ENCODE measurements around the gene SNRNP27.
"Not testable (repeated sequence)": the region's sequence is repeated elsewhere in the genome, so short reads cannot be mapped to it uniquely, and the experiment has no call there.

Gene SNRNP27, protein sequence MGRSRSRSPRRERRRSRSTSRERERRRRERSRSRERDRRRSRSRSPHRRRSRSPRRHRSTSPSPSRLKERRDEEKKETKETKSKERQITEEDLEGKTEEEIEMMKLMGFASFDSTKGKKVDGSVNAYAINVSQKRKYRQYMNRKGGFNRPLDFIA

GRCh38 chr2:69893684-69894551, at the start of gene SNRNP27:
Gene SNRNP27 (plus strand): TSS chr2:69893956. CDS start chr2:69893985, 29 bp downstream.
- H3K27ac Mint-ChIP-seq = peak within 1 kb of the TSS; percentile 99
- peak; percentile 90 for DNase-seq
- no peaks in the 10 kb centered on the region for H3K9me3 Mint-ChIP-seq
- peaks cover 52% of the 10 kb centered on the region for H3K36me3 Mint-ChIP-seq (ENCODE audit: low read depth)
- no peaks in the 10 kb centered on the region for H3K27me3 Mint-ChIP-seq
- peaks cover 42% of the 10 kb centered on the region for H3K4me1 Mint-ChIP-seq (ENCODE audit: low read depth)
- H3K4me3 Mint-ChIP-seq = peak within 1 kb of the TSS; percentile 99

- Mint-ChIP-seq H3K27me3 (no peaks in the 10 kb centered on the region), H3K4me1 (ENCODE audit: low read depth) (peaks cover 11% of the 10 kb centered on the region)
These were observed 49.8 kb upstream of the SNRNP27 start for GRCh38 chr2:69843993-69844392.

DNA sequence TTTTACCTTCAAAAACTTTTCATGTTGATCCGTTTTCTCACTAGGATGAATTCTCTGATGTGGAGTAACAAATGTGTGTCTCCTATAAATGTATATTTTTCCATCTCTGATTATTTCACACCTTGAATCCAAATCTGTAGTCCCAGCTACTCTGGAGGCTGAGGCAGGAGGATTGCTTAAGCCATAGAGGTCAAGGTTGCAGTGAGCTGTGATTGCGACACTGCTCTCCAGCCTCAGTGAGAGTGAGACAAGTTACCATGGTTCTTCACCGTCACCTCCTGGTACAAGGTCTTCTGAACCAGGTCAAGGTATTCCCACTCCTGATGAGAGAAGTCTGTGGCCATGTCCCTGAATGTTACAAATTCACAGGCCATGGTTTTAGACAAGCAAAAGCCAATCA, 49.2 kb upstream of the SNRNP27 start:
- no peak overlapping the region for H3K4me3 Mint-ChIP-seq
- H3K27ac Mint-ChIP-seq = no peak overlapping the region
- no peak for DNase-seq
- H3K4me1 Mint-ChIP-seq (ENCODE audit: low read depth) = peaks cover 11% of the 10 kb centered on the region
- H3K9me3 Mint-ChIP-seq = no peaks in the 10 kb centered on the region
- no peaks in the 10 kb centered on the region for H3K27me3 Mint-ChIP-seq
- H3K36me3 Mint-ChIP-seq (ENCODE audit: low read depth) = peaks cover 78% of the 10 kb centered on the region

More at GRCh38 chr2:69843993-69844392, 49.8 kb upstream of the SNRNP27 start:
- no peak overlapping the region for H3K4me3 Mint-ChIP-seq
- DNase-seq = no peak
- H3K36me3 Mint-ChIP-seq (ENCODE audit: low read depth) = peaks cover 80% of the 10 kb centered on the region
- no peaks in the 10 kb centered on the region for H3K9me3 Mint-ChIP-seq
- H3K27ac Mint-ChIP-seq = no peak overlapping the region

DNA sequence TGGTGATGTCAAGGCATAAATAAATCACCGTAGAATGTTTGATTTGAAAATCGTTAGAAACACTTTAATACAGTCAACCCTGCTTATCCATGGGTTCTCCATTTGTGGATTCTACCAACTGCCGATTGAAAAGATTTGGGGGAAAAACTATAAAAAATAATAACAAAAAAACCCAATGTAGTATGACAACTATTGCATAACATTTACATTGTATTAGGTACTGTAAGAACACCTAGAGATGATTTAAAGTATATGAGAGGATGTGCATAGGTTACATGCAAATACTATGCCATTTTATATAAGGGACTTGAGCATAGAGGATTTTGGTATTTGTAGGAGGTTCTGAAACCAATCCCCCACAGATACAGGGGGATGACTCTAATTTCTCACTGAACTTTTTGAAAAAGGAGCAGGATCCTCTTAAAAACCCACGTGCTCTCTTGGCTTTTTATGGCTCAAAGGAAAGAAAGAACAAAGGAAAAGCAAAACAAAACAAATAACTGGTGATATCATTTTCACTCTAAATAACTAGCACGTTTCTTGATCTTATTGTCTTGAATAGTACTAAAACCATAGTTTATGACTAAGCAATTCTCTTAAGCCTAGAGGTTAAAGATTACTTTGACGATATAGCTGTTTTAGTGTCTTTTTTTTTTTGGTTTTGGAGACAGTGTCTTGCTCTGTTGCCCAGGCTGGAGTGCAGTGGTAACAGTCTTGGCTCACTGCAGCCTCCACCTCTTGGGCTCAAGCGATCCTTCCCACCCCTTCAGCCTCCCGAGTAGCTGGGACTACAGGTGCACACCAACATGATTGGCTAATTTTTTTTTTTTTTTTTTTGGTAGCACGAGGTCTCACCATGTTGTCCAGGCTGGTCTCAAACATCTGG, 47.3 kb upstream of the SNRNP27 start:
- Mint-ChIP-seq H3K36me3 (ENCODE audit: low read depth) (peaks cover 82% of the 10 kb centered on the region), H3K4me3 (no peak overlapping the region), H3K27ac (peak overlapping the region; percentile 40), H3K9me3 (no peaks in the 10 kb centered on the region), H3K27me3 (no peaks in the 10 kb centered on the region), H3K4me1 (ENCODE audit: low read depth) (peaks cover 11% of the 10 kb centered on the region)
- no peak for DNase-seq

DNA sequence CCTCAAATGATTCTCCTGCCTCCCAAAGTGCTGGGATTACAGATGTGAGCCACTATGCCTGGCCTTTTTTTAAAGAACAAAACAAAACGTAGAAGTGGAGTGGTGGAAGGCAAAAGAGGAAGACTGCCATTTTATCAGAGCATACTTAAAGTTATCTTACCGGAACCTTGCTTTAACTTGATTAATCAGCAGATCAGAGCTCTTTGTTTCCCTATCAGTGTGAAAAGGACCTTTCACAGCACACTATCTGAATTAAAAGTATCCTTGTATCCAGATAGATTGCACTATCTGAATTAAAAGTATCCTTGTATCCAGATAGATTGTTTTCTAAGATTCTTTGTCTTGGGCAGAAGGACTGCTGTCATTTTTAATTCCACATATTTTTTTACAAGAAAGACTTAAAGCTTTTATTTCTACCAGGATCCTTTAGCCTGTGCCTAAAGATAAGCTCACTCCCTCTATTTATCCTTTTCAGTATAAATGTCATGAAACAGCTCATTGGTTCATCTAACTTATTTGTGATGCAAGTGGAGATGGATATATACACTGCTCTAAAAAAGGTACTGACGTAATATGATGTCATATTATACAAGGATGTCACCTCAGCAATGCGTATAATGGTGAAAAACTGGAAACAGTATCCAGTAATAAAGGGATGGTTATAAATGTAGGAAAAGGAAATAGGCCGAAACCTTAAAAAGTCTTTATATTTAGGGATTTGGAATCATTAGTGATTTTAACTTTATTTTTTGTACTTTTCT, 46.5 kb upstream of the SNRNP27 start:
- Mint-ChIP-seq H3K36me3 (ENCODE audit: low read depth) (peaks cover 83% of the 10 kb centered on the region), H3K4me3 (no peak overlapping the region), H3K27ac (peak overlapping the region; percentile 2), H3K9me3 (no peaks in the 10 kb centered on the region), H3K27me3 (no peaks in the 10 kb centered on the region), H3K4me1 (ENCODE audit: low read depth) (peaks cover 11% of the 10 kb centered on the region)
- no peak for DNase-seq

DNA sequence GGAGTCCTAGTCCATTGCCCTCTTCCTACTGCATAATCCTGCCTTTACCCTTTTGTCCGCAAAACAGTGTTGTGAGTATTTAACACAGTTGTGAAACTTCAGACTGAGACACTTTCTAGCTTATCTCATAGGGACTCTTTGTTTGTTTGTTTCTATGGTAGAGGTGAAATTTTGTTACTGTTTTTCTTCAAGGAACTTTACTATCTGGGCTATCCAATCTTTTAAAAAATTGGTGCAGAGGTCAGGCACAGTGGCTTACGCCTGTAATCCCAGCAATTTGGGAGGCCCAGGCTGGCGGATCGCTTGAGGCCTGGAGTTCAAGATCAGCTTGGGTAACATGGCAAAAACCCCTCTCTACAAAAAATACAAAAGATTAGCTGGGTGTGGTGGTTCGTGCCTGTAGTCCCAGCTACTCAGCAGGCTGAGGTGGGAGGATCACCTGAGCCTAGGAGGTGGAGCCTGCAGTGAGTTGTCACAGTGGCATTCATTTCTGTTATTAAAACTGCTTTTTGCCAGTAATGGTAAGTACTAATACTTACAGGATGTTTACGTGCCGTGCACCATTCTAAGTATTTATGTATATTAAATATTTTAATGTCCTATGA, 45.5 kb upstream of the SNRNP27 start:
- no peaks in the 10 kb centered on the region for H3K9me3 Mint-ChIP-seq

DNA sequence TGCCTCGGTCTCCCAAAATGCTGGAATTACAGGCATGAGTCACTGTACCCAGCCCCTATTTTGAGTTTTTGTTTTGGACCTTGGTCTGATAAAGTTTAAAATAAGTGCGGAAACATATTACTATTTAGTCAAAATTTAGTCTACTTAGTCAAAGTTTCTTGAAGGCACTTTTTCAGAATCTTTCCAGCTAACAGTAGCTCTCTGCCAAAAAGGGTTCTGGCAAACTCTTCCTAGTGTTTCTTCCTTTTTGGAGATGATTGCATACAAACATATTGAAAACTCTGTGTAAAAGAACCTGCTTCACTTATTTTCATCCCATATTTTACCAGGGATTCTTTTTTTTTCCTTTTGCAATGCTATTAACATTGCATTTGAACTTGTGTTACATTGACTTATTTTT, 35.5 kb upstream of the SNRNP27 start:
- H3K27me3 Mint-ChIP-seq = no peaks in the 10 kb centered on the region
- H3K4me3 Mint-ChIP-seq = no peak overlapping the region
- no peaks in the 10 kb centered on the region for H3K4me1 Mint-ChIP-seq (ENCODE audit: low read depth)
- no peak for DNase-seq
- H3K9me3 Mint-ChIP-seq = no peaks in the 10 kb centered on the region
- H3K36me3 Mint-ChIP-seq (ENCODE audit: low read depth) = peaks cover 54% of the 10 kb centered on the region
- H3K27ac Mint-ChIP-seq = no peak overlapping the region

More for the DNA sequence above, 45.5 kb upstream of the SNRNP27 start:
- H3K4me1 Mint-ChIP-seq (ENCODE audit: low read depth) = peaks cover 11% of the 10 kb centered on the region
- DNase-seq = no peak
- no peak overlapping the region for H3K4me3 Mint-ChIP-seq
- no peaks in the 10 kb centered on the region for H3K27me3 Mint-ChIP-seq
- H3K27ac Mint-ChIP-seq = no peak overlapping the region
- peaks cover 87% of the 10 kb centered on the region for H3K36me3 Mint-ChIP-seq (ENCODE audit: low read depth)

DNA sequence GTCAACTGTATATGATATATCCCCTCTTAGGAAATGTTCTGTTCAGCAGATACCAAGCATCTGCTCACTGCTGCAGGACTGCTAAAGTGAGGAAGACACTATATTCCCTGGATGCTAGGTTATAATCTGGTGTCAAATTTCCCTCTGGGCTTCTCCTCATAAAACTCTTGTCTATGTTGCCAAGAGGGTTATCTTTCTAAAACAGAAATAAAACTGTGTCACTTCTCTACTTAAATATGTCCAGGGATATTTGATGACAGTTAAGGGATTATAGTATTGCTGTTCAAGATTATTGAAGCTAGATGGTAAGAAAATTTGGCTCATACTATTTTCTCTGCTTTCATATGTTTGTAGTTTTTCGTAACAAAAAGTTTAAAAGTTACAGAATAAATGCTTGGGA, 30.5 kb upstream of the SNRNP27 start:
- H3K36me3 Mint-ChIP-seq (ENCODE audit: low read depth) = peaks cover 64% of the 10 kb centered on the region
- H3K9me3 Mint-ChIP-seq = no peaks in the 10 kb centered on the region
- no peak overlapping the region for H3K4me3 Mint-ChIP-seq
- no peaks in the 10 kb centered on the region for H3K27me3 Mint-ChIP-seq
- no peaks in the 10 kb centered on the region for H3K4me1 Mint-ChIP-seq (ENCODE audit: low read depth)
- H3K27ac Mint-ChIP-seq = no peak overlapping the region
- no peak for DNase-seq

- no peak overlapping the region for H3K27ac Mint-ChIP-seq
- no peaks in the 10 kb centered on the region for H3K27me3 Mint-ChIP-seq
- H3K4me1 Mint-ChIP-seq (ENCODE audit: low read depth) = peaks cover 8% of the 10 kb centered on the region
- DNase-seq = no peak
- H3K36me3 Mint-ChIP-seq (ENCODE audit: low read depth) = no peaks in the 10 kb centered on the region
- no peaks in the 10 kb centered on the region for H3K9me3 Mint-ChIP-seq
- H3K4me3 Mint-ChIP-seq = no peak overlapping the region
These were observed 5.3 kb upstream of the SNRNP27 start for GRCh38 chr2:69888451-69888850.

DNA sequence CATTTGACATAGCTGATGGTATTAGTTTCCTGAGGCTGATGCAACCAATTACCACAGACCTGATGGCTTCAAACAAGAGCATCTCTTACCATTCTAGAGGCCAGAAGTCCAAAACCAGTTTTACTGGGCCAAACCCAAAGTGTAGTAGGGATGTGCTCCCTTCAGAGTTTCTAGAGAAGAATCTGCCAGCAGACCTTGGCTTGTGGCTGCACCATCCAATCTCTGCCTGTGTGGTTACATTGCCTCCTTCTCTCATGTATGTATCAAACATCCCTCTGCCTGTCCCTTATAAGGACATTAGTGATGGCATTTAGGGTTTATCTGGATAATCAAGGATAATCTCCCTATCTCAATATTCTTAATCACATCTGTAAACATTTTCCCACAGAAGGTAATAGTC, 4.5 kb upstream of the SNRNP27 start:
- H3K4me3 Mint-ChIP-seq = no peak overlapping the region
- H3K27me3 Mint-ChIP-seq = no peaks in the 10 kb centered on the region
- no peaks in the 10 kb centered on the region for H3K9me3 Mint-ChIP-seq
- H3K27ac Mint-ChIP-seq = no peak overlapping the region
- H3K36me3 Mint-ChIP-seq (ENCODE audit: low read depth) = peaks cover 6% of the 10 kb centered on the region
- DNase-seq = no peak
- peaks cover 12% of the 10 kb centered on the region for H3K4me1 Mint-ChIP-seq (ENCODE audit: low read depth)

GRCh38 chr2:69890881-69891280, 2.9 kb upstream of the SNRNP27 start:
- H3K4me1 Mint-ChIP-seq (ENCODE audit: low read depth) = peaks cover 25% of the 10 kb centered on the region
- H3K9me3 Mint-ChIP-seq = no peaks in the 10 kb centered on the region
- no peaks in the 10 kb centered on the region for H3K27me3 Mint-ChIP-seq
- H3K4me3 Mint-ChIP-seq = no peak overlapping the region
- DNase-seq = no peak
- H3K36me3 Mint-ChIP-seq (ENCODE audit: low read depth) = peaks cover 22% of the 10 kb centered on the region
- no peak overlapping the region for H3K27ac Mint-ChIP-seq

DNA sequence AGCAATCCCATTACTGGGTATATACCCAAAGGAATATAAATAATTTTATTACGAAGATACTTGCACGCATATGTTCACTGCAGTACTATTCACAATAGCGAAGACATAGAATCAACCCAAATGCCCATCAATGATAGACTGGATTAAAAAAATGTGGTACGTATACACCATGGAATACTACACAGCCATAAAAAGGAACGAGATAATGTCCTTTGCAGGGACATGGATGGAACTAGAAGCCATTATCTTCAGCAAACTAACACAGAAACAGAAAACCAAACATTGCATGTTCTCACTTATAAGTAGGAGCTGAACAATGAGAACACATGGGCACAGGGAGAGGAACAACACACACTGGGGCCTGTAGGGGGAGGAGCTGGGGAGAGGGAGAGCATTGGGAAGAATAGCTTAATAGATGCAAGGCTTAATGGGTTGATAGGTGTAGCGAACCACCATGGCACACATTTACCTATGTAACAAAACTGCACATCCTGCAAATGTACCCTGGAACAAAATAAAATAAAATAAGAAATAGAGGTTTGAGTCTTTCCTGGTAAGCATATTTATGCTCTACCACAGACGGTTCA, 825 bp upstream of the SNRNP27 start:
- H3K36me3 Mint-ChIP-seq (ENCODE audit: low read depth) = peaks cover 42% of the 10 kb centered on the region
- peak overlapping the region; percentile 99 for H3K4me3 Mint-ChIP-seq
- peak overlapping the region; percentile 99 for H3K27ac Mint-ChIP-seq
- not testable (repeated sequence) for H3K9me3 Mint-ChIP-seq, H3K27me3 Mint-ChIP-seq, DNase-seq
- H3K4me1 Mint-ChIP-seq (ENCODE audit: low read depth) = peaks cover 37% of the 10 kb centered on the region

- peak overlapping the region; percentile 99 for H3K27ac Mint-ChIP-seq
- DNase-seq, H3K9me3 Mint-ChIP-seq, H3K27me3 Mint-ChIP-seq: not testable (repeated sequence)
- H3K36me3 Mint-ChIP-seq (ENCODE audit: low read depth) = peaks cover 59% of the 10 kb centered on the region
- H3K4me3 Mint-ChIP-seq = peak overlapping the region; percentile 99
- H3K4me1 Mint-ChIP-seq (ENCODE audit: low read depth) = peaks cover 45% of the 10 kb centered on the region
These were observed 981 bp downstream of the SNRNP27 start for GRCh38 chr2:69894737-69895136.
